HG02973 (cell line): ENCODE measurements around the gene AKT2.
A peak's percentile ranks its signal among the peaks of the same experiment; 100 is the strongest.

Experiments
- ATAC-seq: cut with Tn5 transposase; IDR thresholded peaks from one replicate; pipeline ENCODE4 v1.9.1; 2021; ENCODE audit warnings: moderate library complexity; ENCODE audit not compliant: unreplicated experiment

Gene AKT2

GRCh38 chr19:40302224-40303011, 17.3 kb upstream of the AKT2 start:
- ATAC-seq: no peak

GRCh38 chr19:40300668-40301067, 15.5 kb upstream of the AKT2 start:
- ATAC-seq: no peak

- ATAC-seq: no peak
These were observed 12.9 kb upstream of the AKT2 start for GRCh38 chr19:40298026-40298425.

- no peak for ATAC-seq
These were observed 9.4 kb upstream of the AKT2 start for GRCh38 chr19:40294560-40294959.

GRCh38 chr19:40286971-40287421, 1.9 kb upstream of the AKT2 start:
- no peak for ATAC-seq

DNA sequence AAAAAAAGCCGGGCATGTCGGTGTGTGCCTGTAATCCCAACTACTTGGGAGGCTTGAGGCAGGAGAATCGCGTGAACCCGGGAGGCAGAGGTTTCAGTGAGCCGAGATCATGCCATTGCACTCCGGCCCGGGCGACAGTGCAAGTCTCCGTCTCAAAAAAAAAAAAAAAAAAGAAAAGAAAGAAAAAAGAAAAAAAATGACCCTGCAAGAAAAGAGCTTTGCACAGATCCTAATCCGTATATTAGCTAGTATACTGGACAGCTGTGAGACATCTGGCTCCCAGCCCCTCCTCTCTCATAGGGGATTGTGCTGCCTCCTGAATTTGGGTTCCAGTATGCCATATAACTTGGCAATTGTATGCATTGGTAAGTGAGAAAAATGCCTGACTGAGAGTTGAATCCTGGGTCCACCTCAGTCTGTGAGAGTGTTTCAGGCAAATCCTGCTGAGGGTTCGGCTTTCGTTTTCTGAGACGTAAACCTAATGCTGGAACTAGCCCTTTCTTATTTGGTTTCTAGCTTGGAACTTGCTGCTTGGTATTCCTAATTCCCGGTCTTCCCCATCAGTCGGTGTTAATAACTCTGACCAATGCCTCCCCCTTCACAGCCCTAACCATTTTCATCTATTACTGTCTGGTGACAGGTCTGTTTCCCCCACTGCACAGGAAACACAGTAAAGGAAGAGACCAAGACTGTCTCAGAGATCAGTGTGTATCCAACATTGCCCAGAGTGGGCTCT, 1.3 kb upstream of the AKT2 start:
- ATAC-seq: no peak

- peak; percentile 73 for ATAC-seq
These were observed 449 bp upstream of the AKT2 start for GRCh38 chr19:40285353-40286234.

DNA sequence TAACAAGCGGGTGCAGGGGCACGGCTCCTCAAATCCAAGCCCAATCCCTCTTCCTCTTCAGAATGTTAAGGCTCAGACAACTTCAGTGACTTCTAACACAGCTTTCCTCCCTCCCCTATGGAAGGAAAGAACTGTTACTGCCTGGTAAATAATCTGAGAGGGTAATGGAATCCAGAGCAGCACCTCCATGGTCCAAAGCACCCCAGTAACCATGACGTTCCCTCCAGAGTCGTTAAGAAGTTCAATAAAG, 969 bp downstream of the AKT2 start:
- ATAC-seq: no peak

DNA sequence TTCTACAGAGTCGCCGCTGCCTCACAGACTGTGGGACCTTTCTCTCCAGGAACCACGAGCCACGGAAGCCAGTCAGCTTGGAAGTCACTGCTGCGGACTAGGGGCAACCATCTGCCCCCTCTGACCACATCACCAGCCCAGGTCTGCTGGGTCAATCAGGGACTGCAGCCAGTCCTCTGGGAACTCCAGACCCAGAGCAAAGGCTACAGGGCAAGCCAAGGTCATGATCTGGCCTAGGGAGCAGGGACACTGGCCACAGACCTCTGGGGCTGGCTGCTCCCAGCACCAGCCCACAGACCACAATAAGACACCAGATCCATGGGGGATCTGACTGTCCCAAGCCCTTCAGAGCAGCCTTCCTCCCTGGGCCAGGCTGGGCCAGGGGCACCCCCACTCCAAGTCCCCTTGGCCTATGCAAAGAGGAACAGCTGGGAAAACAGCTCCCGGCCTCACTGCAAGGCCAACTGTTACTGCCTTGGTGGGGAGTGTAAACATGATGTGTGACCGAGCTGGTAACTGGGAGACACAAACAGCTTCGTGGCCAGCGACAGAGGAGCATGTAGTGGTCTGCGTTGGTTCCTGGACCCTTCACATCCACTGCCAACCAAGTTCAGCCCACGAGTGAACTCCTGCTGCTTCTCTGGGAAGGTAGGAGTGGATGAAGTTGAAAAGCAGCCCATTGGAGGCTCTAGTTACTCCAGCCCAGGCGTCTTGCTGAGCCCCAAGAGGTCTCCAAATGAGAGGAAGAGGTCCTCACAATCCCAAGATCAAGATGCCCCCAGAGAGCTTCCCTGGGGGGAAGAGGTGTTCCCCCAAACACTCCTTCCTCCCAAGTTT, 1.5 kb downstream of the AKT2 start:
- ATAC-seq: no peak

GRCh38 chr19:40282920-40283319, 2.2 kb downstream of the AKT2 start:
- no peak for ATAC-seq

- ATAC-seq: no peak
These were observed 3.0 kb downstream of the AKT2 start for GRCh38 chr19:40282209-40282580.

GRCh38 chr19:40281381-40282208, 3.5 kb downstream of the AKT2 start:
- no peak for ATAC-seq

DNA sequence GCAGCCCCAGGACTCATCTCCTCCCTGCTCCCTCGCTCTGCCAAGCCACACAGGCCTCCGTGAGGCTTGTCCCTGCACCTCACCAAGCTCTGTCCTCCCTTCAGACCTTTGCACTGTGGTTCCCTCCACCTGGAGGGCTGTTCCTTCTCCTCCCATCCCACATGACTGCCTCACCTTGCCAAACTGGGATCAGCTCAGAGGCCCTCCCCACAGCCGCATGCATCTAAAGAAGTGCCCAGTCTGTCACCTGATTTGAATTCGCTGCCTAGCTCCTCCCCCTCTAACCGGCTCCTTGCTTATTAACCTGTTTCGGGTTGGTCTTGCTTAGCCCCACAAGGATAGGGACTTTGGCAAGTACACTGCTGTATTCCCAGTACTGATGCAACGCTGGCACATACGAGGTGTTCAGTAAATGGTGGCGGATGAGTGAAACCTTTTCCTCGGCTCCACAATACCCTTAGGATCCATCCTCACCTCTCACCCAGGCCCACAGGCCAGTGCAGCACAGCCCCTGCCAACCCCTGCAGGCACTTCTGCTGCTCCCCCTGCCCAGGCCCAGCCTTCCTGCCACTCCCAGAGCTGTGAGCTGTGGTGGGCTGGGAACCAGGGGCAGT, 4.4 kb downstream of the AKT2 start:
- no peak for ATAC-seq

DNA sequence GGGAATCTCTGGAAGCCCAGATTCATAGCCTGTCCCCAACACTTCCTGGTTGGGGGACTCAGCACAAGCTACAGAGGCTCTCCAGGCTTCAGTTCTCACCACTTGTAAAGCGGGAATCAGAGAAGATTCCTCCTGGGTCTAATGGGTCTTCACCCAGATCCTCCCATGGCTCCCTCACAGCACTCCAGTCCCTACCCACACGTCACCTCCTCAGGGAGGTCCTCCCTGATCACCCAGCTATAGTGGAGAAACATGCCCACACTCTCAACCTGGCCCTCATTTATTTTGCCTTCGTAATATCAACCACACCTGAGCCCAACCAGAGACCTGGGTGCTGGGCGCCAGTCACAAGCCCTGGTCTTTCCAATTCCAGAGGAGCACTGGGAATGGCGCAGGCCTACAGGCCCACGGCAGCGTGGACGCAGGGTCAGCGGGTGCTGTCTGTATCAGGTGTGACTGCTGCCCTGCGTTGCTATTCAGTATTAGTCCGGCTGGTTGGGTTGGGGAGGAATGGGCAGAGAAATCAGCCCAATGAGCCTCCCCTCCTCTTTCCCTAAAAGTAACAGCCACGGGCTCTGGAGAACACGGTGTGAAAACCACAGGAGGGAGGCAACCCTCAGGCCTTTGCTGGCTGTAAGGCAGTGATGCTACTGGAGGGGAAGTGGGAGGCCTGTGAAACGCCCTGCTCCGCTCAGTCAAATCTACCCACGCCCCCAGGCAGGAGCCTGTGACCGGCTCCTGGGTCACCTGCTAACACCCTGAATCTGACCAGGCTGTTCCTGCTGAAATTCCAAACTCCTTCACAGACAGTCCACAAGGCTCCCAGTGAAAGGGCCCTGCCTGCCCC, 5.2 kb downstream of the AKT2 start:
- ATAC-seq: no peak

DNA sequence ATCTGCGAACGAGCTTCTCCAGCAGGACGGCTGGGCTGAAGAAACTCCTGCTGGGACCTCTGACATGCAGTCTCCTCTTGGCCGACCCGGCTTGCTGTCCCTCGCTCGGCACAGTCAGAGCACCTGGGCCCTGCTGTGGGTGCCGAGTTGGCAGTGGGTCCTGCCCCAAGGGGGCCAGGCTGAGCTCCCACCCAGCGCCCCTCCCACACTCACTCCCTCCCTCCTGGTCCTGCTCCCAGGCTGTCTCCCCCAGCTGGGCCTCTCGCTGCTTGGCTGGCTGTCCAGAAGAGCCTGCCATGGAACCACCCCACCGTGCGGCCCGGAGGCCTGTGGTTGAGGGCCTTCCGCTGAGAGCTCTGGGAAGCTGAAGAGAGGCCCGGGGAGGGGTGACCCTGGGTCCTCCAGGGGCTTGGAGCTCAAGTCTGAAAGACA, 6.0 kb downstream of the AKT2 start:
- no peak for ATAC-seq

- no peak for ATAC-seq
These were observed 6.6 kb downstream of the AKT2 start for GRCh38 chr19:40278361-40279035.

GRCh38 chr19:40277356-40278059, 7.6 kb downstream of the AKT2 start:
- no peak for ATAC-seq
